ENCODE results near the gene POLR3GL.
"Not testable (repeated sequence)": the region's sequence is repeated elsewhere in the genome, so short reads cannot be mapped to it uniquely, and the experiment has no call there.

POLR3GL gene

GRCh38 chr1:146020058-146021049 is 55.9 kb downstream of the POLR3GL start:
- no peak for DNase-seq (ENCODE audit: low read depth)

- no peak for DNase-seq (ENCODE audit: low read depth)
Observed at GRCh38 chr1:146021050-146021445, 56.6 kb downstream of the POLR3GL start.

GRCh38 chr1:146021622-146022402 is 57.3 kb downstream of the POLR3GL start, which contains the start of gene HJV:
TSS of gene HJV (minus strand) at chr1:146021735. CDS start at chr1:146020231, 1,504 bp downstream.
- DNase-seq (ENCODE audit: low read depth), result no peak

DNA sequence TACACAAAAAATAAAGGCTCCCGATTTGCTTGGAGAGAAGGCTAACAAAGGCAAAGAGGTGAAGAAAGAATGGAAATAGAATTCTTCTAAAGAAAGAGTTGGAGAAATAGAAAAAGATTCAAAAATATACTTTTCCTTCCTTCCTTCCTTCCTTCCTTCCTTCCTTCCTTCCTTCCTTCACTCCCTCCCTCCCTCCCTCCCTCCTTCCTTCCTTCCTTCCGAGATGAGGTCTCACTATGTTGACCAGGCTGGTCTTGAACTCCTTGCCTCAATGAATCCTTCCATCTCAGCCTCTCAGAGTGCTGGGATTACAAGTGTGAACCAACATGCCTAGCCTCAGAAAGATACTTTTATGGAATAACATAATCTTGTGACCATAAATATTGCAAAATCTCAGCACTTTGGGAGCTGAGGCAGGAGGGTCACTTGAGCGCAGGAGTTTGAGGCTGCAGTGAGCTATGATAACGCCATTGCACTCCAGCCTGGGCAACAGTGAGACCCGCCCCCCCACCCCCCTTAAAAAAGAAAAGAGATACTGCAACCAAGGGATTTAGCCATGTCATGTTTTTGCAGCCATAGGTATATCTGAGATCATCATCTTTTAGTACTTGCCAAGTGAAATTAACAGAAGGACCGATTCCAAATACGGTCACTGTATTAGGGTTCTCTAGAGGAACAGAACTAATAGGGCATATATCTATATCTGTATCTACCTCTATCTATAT is 58.1 kb downstream of the POLR3GL start:
- DNase-seq (ENCODE audit: low read depth), result no peak

DNA sequence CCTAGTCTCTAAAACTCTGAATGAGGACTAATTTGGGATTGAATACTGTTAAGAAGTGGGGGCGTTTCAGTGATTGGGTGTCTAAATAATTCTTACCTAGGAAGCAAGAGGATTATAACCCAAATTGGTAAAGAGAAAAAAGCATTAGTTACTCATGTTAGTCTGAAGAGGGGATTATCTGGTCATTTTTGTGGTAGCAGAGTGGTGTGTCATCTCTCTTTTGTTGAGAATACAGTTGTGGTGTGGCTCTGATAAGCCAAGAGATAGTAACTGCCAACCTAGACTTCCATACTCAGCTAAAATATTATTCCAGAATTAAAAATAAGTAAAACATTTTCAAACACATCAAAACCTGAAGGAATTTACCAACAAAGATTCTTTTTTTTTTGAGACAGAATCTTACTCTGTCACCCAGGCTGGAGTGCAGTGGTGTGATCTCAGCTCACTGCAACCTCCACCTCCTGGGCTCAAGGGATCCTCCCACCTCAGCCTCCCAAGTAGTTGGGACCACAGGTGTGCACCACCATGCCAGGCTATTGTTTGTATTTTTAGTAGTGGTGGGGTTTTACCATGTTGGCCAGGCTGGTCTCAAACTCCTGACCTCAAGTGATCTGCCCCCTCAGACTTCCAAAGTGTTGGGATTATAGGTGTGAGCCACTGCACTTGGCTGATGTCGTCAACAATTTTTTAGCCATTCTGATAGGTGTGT is 61.5 kb downstream of the POLR3GL start:
- DNase-seq (ENCODE audit: low read depth), result not testable (repeated sequence)

DNA sequence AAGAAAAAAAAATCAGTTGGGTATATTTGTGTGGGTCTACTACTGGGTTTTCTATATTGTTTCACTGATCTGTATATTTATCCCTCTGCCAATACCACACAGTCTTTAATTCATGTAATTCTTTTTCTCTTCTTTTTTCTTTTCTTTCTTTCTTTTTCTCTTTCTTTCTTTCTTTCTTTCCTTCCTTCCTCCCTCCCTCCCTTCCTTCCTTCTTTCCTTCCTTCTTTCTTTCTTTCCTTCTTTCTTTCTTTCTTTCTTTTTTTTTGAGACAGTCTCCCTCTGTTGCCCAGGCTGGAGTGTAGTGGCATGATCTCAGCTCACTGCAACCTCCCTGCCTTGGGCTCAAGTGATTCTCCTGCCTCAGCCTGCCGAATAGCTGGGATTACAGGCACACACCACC is 62.2 kb downstream of the POLR3GL start:
- DNase-seq (ENCODE audit: low read depth), result not testable (repeated sequence)
